Inflammatory macrophage treated with lipopolysaccharide for 1 hour (primary cell): ENCODE data around the gene AFTPH.

Experiments
- DNase-seq, 2 donors: peaks; one replicate each; pipeline ENCODE4 v3.0.0-alpha.2; 2020 to 2022

Gene AFTPH

DNA sequence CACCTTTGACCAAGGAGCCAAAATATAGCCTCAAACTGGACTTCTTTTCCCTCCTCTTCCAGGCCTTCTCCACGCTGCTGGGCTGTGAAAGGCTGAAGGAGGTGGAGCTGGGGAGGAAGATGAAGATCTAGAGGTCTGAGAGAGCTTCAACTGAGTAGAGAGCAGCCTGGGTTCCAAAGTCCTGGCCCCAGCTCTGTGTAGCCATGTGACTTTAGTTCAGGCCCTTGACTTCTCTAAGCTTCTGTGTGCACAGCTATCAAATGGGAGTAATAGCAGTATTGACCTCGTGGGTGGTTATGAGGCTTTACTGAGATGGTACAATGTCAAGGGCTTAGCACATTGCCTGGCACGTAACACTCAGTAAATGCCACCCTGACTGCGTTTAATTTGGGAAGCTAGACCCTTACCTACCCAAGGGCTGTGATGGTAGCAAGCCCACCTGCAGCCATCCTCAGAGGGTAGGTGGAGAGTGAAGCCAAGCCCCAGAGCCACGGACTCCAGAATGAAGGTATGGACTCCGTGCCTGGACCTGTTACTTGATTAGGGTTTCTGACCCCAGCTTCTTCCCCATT, 91.2 kb downstream of the AFTPH start:
- DNase-seq, result no peak

DNA sequence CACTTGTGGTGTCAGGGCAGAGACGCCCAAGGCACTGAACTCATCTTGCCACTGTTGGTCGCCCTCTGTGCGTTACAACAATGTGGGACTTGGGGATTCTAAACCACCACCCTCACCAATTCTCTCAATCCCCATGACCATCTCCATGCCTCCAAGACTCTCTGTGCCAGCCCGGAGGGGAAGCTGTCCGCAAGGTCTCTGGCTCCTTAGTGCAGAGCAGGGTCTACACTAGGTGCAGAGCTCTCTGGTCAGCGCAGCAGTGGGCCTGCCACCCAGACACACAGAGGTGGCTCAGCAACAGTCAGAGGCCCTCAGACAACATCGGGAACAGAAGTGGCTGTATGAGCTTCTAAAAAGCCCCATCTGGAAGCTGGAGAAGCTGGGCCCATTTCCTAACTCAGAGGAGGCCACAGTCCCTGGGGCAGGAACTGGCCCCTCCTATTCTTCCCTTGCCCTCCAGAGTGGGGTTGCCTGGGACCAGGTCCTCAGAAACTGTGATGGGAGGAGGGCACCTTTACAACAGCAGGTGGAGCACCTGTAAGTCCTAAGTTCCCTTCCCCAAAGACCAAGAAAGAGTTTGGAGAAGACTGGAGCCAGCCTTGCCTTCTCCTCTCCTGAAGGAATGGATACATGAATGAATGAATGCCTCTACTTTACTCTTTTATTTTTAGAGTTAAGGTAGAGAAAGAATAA, 91.9 kb downstream of the AFTPH start:
- DNase-seq, result no peak

DNA sequence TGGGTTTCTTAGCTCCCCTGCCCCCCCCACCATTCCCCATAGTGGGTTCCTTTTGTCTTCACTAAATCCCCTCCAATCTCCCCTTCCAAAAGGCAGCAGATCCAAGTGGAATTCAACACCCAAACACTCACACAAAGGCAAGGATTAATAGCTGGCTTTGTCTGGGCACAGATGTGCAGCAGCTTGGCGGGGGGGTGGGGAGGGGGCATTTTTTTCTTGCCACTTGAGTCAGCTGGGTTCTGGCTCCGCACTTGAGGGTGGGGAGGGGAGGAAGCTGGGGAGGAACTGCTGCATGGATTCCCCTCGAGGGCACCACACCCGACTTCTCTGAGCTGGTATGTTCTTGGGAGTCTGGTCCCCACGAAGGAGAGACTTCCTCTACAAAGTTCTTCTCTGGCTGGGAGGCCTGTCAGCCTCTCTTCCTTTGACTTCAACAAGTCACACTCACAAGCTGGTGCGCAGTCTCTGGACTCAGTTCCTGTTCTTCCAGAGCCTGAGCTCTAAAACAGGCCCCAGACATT, 93.6 kb downstream of the AFTPH start:
- DNase-seq, result no peak

DNA sequence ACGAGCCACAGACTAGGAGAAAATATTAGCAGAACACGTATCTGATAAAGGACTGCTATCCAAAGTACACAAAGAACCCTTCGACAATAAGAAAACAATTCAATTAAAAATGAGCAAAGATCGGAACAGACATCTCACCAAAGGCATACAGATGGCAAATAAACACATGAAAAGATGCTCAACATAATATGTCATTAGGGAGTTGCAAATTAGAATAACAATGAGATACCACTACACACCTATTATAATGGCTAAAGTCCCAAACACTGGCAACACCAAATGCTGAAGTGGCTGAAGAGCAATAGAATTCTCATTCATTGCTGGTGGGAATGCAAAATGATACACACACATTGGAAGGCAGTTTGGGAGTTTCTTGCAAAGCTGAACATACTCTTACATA, 96.5 kb downstream of the AFTPH start:
- no peak for DNase-seq

DNA sequence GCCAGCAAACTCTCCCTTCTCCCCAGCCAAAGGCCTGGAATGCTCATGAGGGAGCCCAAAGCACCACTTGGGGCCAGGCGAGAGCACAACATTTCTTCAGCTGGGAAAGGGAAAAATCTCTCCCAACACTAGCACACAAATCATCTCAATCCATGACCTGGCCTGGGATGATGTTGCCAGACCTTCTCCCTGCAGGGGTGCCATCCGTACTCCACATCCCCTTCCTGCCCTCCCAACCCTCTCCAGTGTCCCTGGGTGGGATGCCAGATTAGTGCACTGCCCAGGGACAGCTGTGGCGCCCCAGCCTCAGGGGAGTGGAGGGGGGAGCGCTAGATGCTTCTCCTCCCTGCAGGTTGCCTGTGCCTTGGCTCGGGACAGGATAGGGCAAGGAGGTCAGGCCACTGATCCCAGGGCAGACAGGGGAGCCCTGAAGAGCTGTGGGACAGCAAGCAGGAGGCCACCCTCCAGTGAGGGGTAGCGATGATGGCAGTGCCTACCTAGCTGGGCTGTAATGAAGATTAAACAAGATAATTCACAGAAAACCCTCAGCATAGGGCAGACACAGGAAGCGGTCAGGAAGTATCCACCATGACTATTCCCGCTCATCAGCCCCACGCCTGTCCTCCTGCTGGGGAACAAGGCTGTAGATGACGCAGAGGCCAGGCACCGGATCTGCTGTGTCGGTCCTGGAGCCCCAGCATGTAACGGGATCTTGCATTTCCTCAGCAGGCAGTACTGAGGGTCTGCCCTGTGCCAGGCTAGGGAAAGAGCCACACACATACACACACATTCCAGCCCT, 98.5 kb downstream of the AFTPH start:
- no peak for DNase-seq

DNA sequence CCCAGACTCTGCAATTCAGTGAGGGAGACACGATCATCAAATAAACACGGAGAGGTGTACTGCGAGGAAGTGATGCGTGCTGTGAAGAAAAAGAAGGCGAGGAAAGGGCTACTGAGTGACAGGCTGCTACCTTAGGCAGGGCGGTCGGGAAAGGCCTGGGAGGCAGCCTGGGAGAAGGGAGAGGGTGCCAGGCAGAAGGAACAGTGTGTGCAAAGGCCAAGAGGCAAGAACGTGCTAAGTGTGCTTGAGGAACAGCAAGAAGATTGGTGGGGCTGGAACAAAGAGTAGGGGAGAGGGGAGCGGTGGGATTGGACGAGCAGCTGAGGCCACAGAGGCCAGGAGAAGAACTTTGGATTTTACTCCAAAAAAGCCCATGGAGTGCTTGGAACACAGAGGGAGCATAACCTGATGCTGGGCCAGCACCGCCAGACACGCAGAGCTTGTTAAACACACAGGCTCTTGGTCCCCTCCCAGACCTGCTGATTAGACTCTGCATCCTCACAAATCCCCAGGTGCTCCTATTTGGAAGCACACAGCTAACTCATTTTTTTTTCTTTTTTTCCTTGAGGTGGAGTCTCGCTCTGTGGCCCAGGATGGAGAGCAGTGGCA, 99.2 kb downstream of the AFTPH start:
- no peak for DNase-seq

DNA sequence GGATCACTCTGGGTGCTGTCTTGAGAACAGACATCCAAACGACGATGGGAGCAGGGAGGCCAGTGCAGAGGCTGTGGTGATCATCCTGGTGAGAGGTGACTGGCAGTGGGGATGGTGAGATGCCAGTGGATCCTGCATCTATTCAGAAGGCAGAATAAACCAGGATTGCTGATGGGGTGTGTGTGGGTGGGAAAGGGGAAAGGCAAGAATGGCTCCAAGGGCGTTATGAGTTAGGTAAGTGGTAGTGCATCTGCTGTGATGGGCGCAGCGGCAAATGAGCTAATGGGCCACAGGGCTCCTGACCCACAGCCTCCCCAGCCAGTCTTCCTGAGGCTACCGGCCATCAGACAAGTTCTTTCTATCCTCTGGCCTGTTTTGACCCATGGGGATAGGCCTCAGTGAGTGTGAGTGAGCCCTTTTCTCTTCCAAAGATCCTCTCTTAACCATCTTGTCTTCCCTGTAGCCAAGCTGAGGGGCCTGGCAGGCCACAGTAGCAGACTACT, 100.0 kb downstream of the AFTPH start:
- DNase-seq, result no peak

DNA sequence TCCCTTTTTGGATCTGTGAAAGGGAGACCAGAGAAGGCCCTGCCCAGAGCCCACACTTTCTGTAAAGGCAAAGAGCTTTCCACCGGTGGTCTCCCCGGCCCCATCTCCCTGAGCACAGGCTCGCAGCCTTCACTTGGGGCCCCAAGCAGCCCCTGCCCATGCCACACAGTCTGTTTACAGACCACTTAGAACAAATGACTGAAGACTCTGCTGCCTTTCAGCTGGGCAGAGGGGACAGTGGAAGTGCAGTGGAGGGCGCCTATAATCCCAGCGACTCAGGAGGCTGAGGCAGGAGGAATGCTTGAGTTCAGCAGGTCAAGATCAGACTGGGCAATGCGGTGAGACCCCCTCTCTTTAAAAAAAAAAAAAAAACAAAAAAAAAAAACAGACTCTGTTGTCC, 100.7 kb downstream of the AFTPH start:
- no peak for DNase-seq

DNA sequence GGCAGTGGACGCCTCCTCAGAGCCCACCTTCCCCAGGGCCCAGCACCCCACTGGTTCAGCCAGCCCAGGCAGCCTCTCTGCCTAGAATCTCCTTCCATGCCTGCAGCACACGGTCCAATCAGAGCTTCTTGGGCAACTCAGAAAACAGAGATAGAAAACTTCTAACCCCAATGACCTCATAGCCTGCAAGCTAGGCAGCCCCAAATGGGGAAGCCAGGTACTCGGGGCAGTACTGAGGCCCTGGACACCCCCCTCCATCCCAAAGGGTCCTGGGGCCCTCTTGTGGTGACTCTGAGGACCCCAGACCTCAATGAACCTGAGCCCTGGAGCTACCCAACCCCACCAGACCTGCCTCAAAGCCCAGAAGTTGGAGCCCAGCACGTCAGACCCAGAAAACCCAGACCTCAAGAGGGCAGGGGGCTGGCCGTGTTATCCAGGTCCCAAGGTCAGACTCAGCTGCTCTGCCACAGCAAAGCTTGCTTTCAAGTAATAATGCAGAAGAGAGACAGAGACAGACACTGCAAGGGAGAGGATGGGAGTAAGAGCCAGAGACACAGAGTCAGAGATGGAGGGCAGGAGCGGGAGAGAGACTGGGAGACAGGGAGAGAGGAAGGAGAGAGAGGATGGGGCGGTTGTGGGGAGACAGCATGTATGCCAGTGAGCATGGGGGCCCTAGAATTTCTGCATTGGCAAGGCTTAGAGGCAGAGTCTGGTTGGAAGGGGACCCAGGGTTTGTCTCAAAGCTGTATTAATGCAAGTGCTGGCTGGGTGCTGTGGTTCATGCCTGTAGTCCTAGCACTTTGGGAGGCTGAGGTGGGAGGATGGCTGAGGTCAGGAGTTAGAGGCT, 101.4 kb downstream of the AFTPH start:
- DNase-seq, result peak; percentile 35 to 47

DNA sequence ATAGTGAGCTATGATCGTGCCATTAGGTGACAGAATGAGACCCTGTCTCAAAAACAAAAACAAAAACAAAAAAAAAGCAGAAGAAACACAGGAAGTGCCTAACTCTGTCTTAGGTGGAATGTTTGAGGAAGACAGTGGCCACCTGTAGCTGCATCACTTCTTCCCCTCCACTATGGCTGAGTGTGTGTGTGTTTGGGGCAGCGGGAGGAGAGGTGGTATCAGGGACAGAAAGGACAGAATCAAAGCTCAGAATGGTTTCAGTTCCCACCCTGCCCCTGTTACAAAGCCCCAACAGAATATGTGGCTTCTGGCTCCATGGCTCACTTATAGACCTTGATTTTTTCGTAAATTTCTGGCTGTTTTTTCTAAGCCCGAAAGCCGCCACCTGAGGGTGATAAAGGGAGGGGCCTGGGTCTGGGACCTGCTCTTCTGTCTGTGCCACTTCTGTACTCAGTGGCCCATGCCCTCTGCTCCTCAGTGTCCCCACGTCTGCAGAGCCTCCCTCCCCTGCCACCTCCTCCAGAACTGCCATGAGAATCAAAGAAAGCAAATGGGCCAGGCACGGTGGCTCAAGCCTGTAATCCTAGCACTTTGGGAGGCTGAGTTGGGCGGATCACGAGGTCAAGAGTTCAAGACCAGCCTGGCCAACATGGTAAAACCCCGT, 102.2 kb downstream of the AFTPH start:
- DNase-seq, result no peak

DNA sequence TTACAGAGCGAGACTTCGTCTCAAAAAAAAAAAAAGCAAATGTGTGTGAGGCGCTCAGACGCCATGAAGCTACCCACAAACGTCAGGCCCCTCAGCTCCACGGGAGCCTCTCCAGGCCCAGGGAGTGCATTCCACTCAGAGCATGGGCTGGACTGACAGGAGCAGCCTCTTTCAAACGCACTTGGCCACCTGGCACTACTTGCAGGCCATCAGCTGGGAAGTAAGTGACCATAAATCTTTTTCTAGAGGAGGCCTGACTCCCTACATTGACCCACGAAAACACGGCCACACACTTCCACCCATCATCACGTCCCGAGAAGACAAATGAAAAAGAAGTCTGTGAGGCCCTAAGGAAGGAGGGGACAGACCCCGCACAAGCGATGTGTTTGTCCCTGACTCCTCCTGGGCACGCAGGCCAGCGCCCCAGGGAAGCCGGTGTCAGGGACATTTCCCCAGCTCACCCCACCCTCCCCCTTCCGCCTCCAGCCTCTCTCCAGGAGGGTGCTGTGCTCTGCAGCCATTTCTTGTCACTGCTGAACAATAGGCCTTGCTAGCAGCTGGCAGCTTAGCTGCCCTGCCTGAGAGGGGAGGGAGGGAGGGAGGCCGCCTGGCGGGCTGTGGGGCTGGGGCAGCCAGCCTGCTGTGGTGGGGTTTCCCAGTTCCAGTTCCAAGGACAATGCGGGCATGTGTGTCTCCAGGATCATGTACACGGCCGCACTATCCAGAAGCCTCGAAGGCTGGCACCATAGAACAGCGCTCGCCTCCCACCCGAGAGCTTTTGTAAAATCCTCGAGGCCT, 103.0 kb downstream of the AFTPH start:
- no peak for DNase-seq

DNA sequence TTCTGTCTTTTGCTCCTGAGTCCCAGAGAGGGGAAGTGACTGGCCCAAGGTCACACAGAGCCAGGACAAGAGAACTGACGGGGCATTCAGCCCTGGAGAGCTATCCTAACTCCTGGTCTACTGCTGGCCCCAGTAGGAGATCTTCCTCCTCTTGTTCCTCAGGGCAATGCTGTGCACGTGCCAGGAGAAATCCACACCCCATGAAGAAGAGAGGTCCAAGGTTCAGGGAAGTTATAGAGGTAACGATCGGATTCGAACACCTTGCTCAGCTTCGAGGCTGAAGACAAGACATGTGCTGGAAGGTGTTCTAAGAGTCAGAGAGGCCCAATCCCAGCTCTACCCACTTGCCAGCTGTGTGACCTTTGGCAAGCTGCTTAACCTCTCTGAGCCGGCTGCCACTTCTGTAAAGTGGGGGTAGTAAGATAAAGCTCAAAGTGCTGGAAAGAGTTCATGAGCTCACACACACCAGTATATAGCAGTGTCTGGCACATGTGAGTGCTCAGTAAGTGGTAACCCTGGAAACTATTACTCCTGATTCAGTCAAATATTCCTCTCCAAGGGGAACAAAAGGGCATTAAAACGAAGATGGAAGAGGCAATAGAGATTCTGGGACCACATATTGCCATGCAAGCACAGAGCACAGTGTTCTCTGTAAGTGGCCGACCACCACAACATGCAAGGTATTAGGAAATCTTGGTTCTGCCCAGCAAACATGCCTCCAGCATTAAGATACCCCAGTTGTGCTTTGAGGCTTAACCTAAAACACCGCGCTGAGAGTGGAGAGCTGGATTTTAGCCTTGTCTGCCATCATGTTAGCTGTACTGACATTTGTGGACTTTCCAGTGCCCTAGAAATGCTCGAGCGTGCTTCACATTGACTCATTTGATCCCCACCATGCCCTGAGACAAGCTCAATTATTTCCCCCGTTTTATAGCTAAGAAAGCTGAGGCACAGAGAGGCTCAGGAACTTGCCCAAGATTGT, 104.0 kb downstream of the AFTPH start:
- DNase-seq, result no peak

DNA sequence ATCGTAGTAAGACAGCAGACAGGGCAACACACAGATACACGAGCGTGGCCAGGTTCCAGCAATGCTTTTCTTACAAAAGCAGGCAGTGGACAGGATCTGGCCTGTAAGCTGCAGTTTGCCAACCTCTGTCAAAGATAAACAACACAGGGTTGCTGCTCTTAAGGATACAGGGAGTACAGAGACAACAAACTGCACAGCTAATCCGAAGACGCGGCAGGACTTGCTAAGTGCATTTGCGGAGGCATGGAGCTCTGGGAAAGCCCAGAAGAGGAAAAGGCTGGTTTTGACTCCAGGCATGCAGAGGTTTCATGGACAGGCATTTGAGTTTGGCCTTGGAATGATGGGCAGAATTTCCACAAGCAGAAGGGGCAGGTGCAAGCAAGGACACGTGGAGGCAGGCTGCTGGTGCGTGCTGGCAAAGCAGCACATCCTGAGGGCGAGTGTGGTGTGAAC, 105.2 kb downstream of the AFTPH start:
- DNase-seq, result no peak

DNA sequence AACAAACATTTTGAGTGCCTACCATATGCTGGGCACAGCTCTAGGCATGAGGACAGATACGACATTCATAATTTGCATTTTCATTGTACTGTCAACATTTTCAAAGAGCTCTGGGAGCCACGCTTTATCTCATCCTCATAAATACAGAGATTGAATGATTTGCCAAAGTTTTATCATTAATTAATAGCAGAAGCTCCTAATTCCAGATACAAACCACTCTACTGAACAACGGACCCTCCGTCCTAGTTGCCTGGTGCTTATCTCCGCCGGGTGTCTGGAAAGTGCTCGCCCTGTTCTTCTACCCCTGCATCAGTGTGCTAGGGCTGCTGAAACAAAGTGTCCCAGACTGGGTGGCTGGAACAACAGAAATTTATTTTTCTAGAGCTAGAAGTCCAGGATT, 105.7 kb downstream of the AFTPH start:
- DNase-seq, result no peak

DNA sequence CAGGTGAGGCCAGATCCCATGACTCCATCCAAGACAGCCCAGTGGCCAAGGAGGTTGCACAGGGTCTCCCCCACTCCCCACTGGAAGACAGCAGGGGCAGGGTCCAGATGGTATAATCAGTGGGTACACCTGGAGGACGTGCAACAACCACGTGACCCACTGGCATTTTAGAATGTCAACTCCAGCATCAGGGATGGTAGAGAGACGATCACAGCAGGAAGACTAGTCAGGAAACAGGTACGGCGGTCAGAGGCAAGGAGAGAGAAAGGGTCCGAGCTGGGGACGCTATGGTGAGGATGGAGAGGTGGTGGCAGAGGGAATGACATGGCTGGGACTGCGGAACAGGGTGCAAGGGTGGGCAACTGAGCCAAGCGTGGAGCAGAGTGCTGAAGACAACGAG, 106.6 kb downstream of the AFTPH start:
- DNase-seq, result no peak

DNA sequence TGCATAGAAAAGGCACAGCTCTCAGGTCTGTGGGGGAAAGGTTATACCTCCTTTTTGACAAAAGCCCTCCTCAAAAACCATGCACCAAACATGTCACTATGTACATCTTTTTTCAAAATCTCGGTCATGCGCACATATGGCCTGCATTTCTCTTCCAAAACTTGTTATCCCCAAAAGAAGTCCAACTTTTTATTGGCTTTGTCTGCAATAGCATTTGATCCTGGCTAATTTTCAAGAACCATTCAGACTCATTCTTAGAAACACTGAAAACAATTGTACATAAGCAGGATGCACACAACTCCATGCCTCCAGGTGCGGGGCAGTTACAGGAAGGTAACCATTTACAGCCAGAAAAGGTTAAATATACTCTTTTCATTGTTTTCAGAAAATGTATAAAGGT, 107.6 kb downstream of the AFTPH start:
- DNase-seq, result no peak

DNA sequence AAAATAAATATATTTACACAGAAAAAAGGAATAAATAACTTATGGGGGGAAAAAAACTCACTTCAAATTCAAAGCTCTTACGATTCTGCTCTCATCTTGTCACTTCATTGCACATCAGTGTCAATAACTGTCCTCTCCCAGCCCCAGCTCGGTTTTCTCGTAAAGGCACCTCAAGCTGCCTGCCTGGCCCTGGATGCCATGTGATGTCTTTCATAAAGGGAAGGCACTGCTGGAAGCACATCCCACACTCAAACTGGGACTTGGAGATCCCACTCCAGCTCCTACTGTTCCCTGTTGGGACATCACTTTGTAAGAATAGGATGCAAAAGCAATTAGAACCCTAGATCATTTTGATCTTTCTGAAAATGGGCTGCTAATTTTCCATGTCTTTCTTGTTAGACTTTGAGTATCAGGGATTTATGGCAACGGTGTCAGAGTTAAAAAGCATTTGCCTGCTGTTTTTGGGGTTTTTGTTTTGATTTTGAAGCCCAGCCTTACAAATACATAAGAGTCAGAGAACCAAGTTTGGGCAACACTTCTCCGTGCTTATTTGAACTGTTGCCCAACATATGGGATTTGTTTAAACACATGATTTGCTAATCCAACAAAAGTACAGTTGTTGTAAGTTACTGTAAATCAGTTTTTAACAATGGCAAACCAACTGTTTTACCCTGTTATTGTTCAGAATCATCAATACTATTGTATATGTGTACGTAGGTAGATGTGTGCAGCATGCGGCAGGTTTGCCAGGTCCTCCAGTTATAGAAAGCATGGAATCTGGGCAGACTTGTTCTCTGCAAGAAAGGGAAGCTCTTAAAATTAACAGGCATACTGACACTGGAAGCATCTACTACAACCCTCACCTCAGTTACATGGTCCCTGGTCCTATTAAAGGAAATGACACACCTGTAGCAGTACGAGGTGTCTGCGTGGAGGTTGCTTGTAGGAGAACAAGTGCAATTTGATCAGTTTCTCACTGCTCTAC, 109.0 kb downstream of the AFTPH start:
- no peak for DNase-seq
